ENCODE data around the gene COL4A3.

DNA sequence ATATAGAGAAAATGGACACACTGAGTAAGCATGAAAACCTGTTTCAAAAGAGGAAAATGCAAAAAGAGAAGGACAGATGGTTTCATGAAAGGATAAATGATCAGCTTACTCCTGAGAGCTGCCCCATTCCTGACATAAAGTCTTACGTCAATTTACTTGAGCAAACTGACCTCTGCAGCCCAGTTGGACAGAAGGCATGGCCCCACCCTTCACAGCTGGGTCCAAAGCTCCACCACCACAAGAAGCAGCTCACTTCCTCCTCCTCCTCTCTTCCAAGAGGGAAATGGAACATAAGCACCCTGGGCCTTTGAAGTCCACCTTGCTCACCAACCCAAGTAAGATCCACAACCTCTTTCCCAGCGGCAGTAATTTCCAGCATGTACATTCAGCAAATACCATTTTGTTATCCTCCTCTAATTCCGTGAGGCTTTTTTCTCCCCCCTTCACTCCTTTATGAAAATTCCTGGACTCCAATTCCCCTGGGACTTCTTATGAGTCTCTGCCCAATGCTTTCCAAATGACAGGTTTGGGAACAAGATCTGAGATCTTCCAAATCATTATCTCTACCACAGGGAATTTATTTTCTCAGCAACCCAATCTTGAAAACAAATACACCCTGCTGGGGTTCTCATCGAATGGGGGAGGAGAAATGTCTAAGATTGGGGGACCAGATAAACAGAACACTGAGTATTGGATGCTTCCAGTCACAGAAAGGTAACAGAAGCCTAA, 10.5 kb upstream of the COL4A3 start:
- no peak for TF ChIP-seq POLR2A (IDR thresholded peaks at IDR 0.05)
- TF ChIP-seq, protein P1, sequence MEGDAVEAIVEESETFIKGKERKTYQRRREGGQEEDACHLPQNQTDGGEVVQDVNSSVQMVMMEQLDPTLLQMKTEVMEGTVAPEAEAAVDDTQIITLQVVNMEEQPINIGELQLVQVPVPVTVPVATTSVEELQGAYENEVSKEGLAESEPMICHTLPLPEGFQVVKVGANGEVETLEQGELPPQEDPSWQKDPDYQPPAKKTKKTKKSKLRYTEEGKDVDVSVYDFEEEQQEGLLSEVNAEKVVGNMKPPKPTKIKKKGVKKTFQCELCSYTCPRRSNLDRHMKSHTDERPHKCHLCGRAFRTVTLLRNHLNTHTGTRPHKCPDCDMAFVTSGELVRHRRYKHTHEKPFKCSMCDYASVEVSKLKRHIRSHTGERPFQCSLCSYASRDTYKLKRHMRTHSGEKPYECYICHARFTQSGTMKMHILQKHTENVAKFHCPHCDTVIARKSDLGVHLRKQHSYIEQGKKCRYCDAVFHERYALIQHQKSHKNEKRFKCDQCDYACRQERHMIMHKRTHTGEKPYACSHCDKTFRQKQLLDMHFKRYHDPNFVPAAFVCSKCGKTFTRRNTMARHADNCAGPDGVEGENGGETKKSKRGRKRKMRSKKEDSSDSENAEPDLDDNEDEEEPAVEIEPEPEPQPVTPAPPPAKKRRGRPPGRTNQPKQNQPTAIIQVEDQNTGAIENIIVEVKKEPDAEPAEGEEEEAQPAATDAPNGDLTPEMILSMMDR (IDR thresholded peaks at IDR 0.05) = no peak

Data from stomach (tissue), 4 donors.